ENCODE measurements around the gene KCNJ2.

GRCh38 chr17:70208825-70209555 lies 39.7 kb downstream of the KCNJ2 start:
- TF ChIP-seq CTCF (IDR thresholded peaks at IDR 0.05; ENCODE audit: insufficient read depth, low read length) (no peak), POLR2AphosphoS5 (IDR thresholded peaks at IDR 0.05; ENCODE audit: low read depth) (no peak), GABPA (IDR thresholded peaks at IDR 0.05; ENCODE audit: low read depth) (no peak)
